Astrocyte (in vitro differentiated cells and primary cell): ENCODE data around the gene C19orf12.

ENCODE experiments used
- EZH2 ChIP-seq: IDR thresholded peaks from 2 replicates; pipeline ENCODE4 v1.6.1; 2012; ENCODE audit warnings: mild to moderate bottlenecking, low read length, inconsistent platforms; ENCODE audit not compliant: insufficient read depth
- TF ChIP-seq, protein P1 (sequence below): IDR thresholded peaks from 2 replicates; pipeline ENCODE4 v1.5.1; 2011; ENCODE audit warnings: low read depth, mild to moderate bottlenecking, inconsistent platforms, low read length, moderate library complexity; ENCODE audit not compliant: insufficient read depth

DNA sequence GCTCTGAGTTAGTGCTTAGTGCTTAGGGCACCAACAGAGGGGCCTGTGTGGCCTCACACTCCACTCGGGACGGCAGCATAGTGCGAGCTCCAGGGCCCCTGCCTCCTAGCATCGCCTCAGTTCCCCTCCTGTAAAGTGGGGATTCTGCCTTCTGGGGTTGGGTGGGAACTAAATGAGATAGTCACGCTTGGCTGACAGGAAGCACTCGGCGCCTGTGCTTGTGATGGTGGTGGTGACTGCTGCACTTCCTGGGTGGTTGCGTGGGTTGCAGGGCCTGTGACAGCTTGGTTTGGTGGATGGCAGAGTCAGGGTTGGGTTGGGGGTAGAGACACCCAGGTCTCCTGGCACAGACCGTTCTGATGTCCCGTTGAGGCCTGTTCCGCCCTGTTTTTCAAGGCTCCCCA, 42.1 kb downstream of the C19orf12 start:
- TF ChIP-seq, protein P1, sequence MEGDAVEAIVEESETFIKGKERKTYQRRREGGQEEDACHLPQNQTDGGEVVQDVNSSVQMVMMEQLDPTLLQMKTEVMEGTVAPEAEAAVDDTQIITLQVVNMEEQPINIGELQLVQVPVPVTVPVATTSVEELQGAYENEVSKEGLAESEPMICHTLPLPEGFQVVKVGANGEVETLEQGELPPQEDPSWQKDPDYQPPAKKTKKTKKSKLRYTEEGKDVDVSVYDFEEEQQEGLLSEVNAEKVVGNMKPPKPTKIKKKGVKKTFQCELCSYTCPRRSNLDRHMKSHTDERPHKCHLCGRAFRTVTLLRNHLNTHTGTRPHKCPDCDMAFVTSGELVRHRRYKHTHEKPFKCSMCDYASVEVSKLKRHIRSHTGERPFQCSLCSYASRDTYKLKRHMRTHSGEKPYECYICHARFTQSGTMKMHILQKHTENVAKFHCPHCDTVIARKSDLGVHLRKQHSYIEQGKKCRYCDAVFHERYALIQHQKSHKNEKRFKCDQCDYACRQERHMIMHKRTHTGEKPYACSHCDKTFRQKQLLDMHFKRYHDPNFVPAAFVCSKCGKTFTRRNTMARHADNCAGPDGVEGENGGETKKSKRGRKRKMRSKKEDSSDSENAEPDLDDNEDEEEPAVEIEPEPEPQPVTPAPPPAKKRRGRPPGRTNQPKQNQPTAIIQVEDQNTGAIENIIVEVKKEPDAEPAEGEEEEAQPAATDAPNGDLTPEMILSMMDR = no peak
- TF ChIP-seq EZH2 = no peak
